ENCODE data around the gene RIN3.

RIN3 gene

GRCh38 chr14:92524602-92525185 is 11.1 kb downstream of the RIN3 start:
- no peak for TF ChIP-seq CTCF (conservative IDR thresholded peaks at IDR 0.05; ENCODE audit: low read depth)
- no peak overlapping the region for H3K27ac ChIP-seq
- DNase-seq (ENCODE audit: low spot score): no peak
- POLR2A ChIA-PET (ENCODE audit: low non-redundant PET): no interaction called here
- CTCF ChIA-PET: no interaction called here

GRCh38 chr14:92525322-92526095 is 11.9 kb downstream of the RIN3 start:
- CTCF ChIA-PET: no interaction called here
- TF ChIP-seq CTCF (conservative IDR thresholded peaks at IDR 0.05; ENCODE audit: low read depth): no peak
- DNase-seq (ENCODE audit: low spot score): no peak
- POLR2A ChIA-PET (ENCODE audit: low non-redundant PET): no interaction called here
- no peak overlapping the region for H3K27ac ChIP-seq

- TF ChIP-seq CTCF (conservative IDR thresholded peaks at IDR 0.05; ENCODE audit: low read depth): no peak
- CTCF ChIA-PET: no interaction called here
- H3K27ac ChIP-seq: no peak overlapping the region
- POLR2A ChIA-PET (ENCODE audit: low non-redundant PET): no interaction called here
- no peak for DNase-seq (ENCODE audit: low spot score)
These were observed 14.1 kb downstream of the RIN3 start for GRCh38 chr14:92527721-92528120.

- no peak overlapping the region for H3K27ac ChIP-seq
- ChIA-PET CTCF (no interaction called here), POLR2A (ENCODE audit: low non-redundant PET) (no interaction called here)
- no peak for TF ChIP-seq CTCF (conservative IDR thresholded peaks at IDR 0.05; ENCODE audit: low read depth)
- no peak for DNase-seq (ENCODE audit: low spot score)
These were observed 15.0 kb downstream of the RIN3 start for GRCh38 chr14:92528486-92529100.

- no peak overlapping the region for H3K27ac ChIP-seq
- DNase-seq (ENCODE audit: low spot score): no peak
- ChIA-PET CTCF (no interaction called here), POLR2A (ENCODE audit: low non-redundant PET) (no interaction called here)
- TF ChIP-seq CTCF (conservative IDR thresholded peaks at IDR 0.05; ENCODE audit: low read depth): no peak
These were observed 16.3 kb downstream of the RIN3 start for GRCh38 chr14:92529903-92530302.

- TF ChIP-seq CTCF (conservative IDR thresholded peaks at IDR 0.05; ENCODE audit: low read depth): no peak
- CTCF ChIA-PET: no interaction called here
- no peak for DNase-seq (ENCODE audit: low spot score)
- no peak overlapping the region for H3K27ac ChIP-seq
- POLR2A ChIA-PET (ENCODE audit: low non-redundant PET): no interaction called here
These were observed 17.7 kb downstream of the RIN3 start for GRCh38 chr14:92531106-92531873.
